Activated CD8-positive, alpha-beta memory T cell treated with anti-CD3 and anti-CD28 coated beads for 4 hours (primary cell): ENCODE measurements around the gene TRPV6.

Experiments used
- DNase-seq, 2 donors: peaks; one replicate each; pipeline ENCODE4 v3.0.0-alpha.2; 2020; ENCODE audit warnings: low read depth in 2 of 2

The TRPV6 gene

DNA sequence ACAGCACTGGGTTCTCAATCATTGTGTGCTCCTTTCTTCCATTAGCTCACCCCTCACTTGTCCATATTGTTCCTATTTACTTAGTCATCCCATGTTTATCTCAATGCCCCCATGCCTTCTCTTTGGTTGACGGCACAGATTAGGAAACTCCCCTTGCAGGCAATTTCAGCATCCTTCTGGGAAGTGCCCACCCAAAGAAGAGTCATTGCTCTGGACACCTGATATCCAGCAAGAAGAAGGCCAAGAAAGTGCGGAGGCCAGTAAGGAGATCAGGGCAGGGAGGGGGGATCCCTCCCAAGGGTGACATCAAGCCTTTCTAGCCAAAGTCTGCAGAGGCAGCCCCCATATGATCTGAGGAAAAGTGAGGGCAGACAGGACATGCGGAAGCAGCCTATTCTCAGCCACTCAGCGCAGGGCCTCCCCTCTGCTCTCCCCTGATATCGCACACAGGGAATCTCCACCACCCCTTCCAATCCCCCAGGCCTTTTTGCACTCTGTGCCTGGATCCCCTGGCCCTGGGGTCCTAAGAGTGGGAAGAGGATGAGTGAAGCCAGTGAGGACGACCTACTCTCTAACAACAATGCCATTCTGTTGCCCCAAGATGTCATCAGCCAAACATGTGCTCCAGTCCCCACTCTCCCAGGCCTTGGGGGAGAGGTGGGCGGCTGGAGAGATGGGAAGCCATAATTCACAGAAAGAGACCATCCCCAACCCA is 1.8 kb downstream of the TRPV6 start:
- no peak for DNase-seq

DNA sequence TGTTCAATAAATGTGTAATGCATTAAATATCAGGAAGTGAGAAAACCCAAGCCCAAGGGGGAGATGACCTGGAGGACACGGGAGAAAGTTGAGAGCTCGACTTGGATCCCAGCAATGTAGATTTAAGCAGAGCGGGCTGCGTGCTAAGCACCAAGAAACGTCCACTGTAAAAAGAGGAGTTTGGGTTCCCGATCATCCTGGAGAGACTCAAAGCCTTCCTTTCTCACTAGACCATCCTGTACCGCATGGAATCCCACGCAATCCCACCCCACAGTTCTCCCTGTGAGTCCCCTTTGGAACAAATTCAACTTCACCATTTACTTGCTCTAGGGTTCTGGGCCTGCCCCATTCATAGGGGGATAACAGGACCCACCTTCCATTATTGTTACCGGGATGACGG is 2.4 kb downstream of the TRPV6 start:
- DNase-seq, result no peak

DNA sequence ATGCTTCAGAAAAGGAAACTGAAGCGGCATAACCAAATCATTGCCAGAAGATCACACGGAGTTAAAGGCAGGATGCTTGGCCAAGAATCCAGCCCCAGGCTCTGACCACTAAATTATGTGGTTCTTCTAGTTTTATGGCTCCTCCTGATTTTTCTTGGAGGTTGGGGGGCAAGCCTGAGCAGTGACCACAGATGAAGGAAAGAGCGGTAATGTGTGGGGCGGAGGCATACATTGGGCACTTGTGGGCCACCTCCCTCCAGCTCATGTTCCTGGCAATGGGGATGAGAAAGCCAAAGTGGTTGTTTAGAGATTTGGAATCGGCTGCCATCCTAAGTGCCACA is 3.2 kb downstream of the TRPV6 start:
- no peak for DNase-seq

DNA sequence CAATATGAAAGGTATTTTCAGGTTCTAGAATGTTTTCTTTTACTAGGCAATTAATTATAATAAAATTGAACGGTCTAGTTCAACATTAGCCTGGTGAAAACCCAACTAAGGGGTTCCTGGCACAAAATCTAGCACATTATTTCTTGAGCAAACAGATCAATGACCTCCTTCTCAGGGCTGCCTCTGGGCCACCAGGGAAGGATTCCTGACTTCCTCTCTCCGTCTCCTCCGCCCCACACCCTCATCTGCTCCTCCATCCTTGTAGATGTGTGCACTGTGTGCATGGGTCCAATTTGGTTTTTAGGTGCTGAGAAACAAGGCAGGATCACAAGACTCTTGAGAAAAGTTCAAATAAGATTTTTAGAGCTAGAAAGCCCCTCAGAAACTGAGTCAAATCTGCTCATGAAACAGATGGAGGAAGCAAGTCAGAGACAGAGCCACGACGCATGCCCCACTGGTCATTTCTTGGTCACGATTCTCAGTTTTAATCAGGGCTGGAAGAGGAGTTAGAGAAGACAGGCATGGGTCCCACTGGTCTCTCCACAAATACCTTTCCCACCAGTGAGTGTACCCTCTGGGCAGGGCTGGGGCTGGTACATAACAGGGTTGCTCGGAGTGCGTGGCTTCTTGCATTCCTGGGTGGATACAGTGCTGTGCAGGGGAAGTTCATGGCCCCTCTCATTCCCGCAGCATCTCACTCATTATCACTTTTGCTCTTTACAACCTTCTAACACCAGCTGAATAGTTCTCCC is 3.8 kb downstream of the TRPV6 start:
- DNase-seq, result no peak

DNA sequence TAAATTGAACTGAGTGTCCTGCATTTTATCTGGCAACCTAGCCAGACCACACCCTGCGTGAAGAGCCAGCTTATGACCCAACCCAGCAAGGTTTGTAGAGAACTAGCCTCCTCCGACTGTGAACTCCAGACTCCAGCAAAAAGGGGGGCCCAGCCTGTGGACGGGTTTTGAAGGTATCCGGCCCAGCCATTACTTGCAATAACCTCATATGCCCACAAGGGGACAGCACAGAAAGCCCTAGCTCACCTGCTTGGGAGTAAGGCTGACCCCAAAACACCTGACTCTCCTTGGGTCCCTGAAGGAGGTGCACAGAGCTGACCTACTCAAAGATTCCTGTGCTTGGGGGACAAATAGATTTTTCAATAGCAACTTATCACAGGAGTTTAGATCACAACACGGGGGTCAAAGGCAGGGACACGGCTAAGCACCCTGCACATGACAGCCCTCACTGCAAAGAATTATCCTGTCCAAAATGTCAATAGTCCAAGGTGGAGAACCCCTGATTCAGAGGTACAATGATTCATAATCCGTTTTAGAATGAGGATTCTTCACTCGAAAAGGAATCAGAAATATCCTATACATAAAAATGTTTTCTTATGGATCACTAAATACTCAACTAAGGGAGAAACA is 4.6 kb downstream of the TRPV6 start:
- DNase-seq, result no peak

DNA sequence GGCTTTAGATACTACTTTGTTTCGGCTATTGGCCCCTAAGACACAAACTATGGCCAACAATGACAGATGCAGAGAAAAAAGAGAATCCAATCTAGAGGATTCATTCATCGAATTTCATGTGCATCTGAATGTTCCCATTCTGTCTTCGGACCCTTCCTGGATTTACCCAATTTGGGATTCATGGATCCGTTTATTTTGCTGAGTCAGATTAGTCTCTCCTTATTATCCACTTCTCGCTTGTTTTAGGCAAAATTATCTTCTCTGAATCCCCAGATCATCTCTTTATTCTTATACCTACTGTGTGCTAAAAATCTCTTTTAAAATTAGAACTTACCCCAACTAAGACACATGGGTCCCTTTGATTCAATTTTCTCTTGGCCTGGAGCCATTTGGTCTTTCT is 6.5 kb downstream of the TRPV6 start:
- DNase-seq, result no peak

DNA sequence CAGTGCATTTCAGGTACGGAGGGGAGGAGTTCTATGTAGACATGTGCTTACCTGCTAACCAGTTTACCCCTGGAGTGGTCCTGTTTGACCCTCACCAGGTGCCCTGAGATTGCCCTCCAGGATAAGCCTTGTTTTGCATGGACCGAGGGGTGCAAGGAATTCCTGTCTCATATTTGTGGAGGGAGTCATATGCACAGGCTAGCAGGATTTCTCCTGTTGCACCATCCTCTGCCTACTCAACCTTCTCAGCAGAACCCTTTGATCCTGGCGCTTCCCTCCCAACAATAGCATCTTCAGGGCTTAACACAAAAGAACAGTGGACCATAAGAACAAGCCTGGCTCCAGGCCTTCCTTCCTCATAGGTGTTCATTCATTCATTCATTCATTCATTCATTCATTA is 7.2 kb downstream of the TRPV6 start:
- DNase-seq, result no peak

DNA sequence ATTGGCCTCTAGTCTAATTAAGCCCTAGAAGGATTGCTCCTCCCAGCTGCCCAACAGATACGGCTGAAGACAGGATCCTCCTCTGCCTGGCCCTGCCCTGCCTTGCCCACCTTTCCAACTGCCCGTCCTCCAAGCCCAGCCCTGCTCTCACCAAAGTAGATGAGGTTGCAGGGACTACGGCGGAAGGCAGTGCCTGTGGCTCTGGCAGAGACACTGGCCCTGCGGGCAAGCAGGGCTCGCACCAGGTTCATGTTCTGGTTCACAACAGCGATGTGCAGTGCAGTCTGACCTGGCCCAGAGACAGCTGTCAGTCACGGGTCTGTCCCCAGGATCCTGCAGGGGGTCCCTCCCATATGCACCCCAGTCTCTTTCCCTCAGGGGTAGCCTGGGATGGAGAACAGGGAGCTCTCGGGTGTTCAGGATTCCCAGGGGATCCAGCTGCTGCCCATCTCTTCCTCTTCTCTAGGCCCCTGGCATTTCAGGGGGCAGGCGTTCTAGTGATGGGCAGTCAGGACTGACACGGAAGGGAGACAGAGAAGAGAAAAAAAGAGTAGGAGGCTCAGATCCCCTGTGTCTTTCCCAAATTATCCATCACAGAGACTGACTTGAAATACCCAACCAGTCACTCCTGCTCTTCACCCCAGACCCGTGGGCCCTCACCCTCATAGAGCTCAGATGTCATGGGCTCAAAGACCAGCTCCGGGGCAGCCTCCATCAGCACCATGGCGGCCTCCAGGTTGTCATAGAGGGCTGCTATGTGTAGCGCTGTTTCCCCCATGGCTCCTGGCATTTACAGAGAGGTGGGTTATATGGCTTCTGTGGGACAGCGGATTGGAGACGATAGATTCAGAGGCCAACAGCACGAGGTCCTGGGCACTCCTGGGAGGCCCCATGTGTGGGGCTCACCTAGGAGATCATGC is 8.3 kb downstream of the TRPV6 start:
- DNase-seq, result no peak

DNA sequence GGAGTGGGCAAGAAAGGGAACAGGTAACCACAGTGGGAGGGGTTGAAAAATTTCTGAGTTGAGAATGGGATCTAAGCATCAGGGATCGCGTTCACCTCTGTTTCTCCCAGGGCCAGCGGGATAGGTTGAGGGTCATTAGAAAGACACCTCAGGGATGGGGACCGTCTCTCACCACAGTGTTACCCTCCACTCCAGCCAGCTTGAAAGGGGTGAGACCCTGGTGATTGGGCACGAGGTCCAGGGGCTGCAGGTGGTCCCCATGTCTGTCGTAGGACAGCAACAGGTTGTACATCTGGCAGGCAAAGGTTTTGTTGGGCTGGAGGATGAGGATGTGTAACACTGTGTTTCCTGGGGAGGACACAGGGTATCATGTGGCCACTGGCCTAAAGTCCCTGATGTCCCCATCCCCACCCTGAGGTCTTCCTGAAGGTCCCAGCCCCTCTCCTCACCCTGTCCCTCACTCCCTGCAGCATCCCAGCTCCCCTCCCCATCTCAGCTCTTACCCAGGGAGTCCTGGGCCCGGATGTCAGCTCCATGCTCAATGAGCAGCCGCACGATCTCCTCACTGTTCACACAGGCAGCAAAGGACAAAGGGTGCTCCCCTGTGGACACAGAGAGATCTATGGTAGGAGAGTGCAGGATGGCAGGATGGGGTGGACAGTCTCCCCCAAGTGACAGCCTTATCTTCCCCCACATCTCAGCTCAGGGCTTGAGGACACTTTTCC is 9.1 kb downstream of the TRPV6 start:
- DNase-seq, result no peak

DNA sequence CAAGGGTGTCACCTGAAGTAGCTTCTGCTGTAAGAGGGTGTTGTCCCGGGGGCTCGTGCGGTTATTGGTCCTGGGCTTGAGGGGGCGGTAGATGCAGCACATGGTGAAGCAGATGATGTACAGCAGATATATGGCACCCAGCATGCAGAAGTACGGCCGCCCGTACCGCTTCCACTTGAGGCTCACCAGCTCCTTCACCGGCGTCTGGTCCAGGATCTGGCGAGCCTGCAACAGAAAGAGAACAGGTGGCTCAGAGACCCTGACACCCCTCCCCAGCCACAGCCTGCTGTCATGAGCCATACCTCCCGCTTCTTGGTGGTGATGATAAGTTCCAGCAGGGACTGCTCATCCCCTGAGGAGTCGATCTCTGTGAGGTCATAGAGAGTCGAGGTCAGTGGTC is 10.1 kb downstream of the TRPV6 start:
- DNase-seq, result no peak

DNA sequence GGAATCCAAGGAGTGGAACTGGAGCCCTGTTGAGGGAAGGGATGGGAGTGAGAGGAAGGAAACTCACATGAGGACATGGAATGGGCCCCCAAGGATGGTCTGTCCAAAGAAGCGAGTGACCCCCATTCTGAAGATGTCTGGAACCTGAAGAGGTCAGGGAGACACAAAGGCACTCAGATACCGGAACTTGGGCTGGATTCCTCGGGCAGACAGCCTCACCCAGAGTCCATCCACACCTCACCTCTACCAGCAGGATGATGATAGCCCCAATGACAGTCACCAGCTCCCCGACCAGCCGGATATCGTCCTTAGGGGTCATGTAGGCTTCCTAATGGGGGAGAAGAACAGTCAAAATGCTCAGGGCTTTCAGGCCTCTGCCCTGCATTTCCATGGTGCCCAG is 10.7 kb downstream of the TRPV6 start:
- no peak for DNase-seq

DNA sequence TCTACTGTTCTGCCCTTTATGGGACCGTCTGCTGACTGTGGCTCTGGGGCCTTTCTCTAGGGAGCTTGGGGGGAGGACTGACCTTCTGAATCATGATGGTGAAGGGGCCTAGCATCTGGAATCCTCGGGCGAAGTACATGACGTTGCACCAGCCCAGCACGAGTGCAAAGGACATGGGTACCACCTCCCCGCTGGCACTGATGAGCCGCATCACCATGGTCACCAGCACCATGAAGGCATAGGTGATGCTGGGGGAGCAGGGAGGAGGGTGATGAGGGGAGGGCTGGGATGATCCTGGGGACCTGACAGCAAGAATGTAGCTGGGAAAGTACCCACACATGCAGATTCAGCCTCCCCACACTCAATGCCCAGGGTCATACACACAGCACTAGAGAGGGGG is 11.1 kb downstream of the TRPV6 start:
- DNase-seq, result no peak

DNA sequence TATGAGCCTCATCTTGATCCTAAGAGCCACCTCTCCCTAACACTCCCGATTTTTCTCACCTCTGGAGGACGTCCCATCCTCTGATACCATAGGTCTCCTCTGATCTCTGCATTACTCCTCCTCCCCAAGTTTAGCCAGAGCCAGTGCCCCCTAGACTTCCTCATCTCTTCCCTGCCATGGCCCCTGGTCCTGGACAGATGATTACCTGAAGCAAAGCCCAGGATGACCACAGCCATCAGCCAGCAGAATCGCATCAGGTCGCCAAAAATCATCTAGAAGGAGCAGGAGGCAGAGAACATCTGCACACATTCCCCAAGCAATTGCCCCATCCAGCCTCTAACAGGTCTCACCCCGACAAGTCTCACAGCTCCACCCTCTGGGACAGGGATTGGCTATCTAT is 11.7 kb downstream of the TRPV6 start:
- no peak for DNase-seq

DNA sequence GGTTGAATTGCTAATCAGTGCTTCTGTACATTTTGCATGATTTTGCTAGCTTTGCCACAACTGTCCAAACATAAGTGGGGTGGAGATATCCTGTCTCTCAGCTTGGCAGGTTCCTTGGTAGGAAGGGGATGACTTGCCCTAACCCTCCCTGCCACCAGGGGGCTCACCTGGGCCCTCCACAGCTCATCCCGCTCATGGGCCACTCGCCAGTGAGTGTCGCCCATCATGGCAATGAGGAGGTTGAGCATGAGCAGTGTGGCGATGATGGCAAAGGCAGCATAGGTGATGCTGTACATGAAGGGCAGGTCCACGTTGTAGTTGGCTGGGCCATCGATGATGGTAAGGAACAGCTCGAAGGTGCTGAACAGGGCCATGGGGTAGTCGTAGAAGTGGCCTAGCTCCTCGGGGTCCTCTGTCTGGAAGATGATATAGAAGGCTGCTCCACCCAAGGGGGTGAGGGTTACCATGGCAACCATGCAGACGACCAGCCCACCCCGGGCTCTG is 12.2 kb downstream of the TRPV6 start:
- no peak for DNase-seq

DNA sequence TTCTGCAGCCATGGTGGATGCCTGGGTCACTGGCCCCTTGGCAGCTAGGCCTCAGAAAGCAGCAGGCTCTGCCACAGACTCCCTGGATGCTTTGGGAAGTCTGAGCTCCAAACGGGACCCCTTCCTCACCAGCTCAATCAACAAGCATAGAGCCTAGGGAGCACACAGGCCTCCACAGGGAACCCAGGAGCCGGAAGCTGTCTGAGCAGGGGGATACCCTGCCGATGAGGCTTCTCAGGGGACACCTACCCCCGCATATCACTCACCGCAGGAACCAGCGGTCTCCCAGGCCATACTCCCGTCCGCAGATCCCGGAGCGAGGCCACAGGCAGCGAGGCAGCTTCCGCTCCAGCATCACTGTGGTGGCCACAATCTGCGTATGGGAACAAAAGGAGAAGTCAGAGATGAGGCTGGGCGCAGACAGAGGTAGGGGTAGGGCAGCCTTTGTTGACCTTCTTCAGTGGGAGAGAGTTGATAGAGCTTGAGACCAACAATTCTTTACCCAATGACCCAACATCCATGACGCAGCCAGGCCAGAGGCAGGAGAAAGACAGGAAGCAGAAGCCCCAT is 13.4 kb downstream of the TRPV6 start:
- no peak for DNase-seq

DNA sequence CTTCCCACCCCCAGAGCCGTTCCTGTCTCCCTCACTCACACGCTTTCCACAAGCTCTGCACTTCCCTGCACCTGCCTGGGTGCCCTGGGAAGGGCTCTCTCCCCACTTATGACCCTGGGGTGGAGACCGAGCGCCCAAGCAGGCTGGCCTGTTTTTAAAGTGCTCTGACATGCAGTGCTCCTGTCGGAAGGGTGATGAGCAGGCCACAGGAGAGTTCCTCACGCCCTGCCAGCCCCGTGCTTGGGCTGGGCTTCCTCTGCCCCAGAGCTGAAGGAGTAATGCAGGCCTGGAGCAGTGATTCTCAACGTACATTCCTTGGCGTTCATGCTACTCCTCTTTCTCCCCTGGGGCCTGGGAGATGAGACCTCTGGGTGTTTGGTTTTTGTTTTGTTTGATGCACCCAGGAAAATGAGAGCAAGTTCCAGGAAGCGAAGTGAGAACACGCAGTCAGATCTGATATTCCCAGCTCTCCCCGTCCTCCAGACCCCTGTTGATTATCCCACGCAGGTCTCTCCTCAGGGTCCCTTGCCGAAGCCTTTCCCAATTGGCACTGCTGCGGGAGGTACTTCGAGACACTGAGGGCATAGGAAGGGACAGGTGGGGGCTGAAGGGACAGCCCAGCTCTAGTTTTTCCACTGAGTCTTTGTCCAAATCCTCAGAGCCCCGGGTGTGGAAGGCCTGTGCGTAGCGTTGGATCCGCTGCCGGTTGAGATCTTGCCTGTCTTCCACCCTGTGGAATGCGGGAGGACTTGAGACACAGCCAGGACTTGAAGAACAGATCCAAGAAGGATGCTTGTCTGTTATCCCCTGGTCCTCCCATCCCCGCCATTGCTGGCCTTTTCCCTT is 14.1 kb downstream of the TRPV6 start:
- DNase-seq, result no peak

DNA sequence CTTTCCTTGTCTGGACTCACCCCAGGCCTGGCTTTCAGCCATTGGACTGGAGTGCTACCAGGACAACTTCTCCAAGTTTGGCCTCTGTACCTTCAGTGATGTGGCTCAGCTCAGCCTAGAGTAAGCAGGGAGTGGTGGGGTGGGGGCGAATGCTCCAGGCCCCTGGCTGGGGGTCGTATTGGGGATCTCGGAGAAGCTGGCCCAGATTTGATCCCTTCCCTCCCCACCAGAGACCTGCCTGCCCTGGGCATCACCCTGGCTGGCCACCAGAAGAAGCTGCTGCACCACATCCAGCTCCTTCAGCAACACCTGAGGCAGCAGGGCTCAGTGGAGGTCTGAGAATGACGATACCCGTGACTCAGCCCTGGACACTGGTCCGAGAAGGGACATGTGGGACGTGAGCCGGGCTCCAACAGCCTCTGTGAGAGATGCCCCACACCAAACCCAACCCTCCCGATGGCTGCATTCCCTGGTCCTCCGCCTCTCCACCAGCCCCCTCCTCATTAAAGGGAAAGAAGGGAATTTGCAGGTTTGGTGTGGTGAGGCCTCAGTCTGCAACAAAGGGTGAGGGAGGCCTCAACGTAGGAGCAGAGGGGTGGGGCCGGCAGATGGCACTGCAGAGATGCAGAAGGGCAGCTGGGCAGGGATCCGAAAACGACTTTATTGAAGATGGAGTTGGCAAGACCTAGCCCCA is 14.8 kb downstream of the TRPV6 start:
- DNase-seq, result no peak

DNA sequence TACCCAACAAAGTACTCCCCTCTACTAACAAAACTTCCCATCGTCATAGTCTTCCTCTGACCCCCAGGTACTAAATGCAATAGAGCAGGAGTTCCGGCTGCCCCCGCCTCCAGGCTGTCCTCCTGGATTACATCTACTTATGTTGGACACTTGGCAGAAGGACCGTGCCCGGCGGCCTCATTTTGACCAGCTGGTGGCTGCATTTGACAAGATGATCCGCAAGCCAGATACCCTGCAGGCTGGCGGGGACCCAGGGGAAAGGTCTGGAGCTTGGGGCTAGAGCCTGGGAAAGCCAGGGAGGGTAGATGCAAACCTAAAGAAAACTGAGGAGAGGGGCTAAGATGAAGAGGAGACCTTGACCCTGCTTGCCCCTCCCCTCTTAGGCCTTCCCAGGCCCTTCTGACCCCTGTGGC is 15.4 kb downstream of the TRPV6 start:
- no peak for DNase-seq

DNA sequence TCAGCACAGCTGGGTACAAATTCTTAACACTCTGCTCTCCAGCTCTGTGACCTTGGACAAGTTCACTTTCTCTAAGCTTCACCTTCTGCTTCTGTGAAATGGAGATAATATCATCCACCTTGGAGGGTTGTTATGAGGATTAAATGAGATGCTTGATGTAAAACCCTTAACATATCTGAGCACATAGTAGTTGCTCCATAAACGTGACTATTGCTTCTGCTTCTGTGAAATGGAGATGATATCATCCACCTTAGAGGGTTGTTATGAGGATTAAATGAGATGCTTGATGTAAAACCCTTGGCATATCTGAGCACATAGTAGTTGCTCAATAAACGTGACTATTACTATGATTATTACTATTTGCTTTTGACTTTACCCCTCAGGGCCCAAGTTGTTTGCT is 16.1 kb downstream of the TRPV6 start:
- DNase-seq, result no peak
